CD4-positive, alpha-beta T cell treated with Interleukin-4 for 1 hour (primary cell): ENCODE results near the gene USP26.
"Not testable (repeated sequence)": the region's sequence is repeated elsewhere in the genome, so short reads cannot be mapped to it uniquely, and the experiment has no call there.

Experiments
- DNase-seq, 2 donors: peaks; one replicate each; pipeline ENCODE4 v3.0.0-alpha.2; 2020 to 2022

The USP26 gene

DNA sequence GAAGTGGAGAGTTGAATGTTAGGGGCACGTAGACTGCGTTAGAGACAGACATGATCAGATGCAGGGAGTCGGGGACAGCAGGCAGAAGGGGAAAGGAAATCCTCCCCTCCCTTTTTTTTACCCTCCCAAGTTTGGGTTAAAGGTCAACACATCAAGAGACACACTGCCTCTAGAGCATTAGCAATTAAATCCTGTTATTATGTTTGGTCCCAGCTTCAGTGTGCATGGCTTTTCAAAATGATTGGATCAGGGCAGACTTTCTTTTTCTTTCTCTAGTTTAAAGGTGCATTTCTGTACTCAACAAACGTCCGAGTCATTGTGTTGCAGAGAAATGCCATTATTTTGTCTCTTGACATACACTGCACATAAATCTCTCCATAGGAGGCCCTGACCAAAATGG, 63.9 kb downstream of the USP26 start:
- no peak for DNase-seq

DNA sequence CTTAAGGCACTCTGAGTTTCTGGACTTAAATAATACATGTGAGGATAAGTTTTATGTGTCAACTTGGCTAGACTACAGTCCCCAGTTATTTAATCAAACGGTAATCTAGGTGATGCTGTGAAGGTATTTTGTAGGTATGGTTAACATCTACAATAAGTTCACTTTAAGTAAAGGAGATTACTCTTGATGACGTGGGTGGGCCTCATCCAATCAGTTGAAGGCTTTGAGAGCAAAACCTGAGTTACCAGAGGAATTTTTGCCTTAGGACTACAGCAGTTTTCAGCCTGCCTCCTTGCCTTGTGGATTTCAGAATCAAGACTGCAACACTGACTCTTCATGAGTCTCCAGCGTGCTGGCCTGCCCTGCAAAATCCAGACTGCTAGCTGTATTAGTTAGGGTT, 78.7 kb downstream of the USP26 start:
- DNase-seq, result no peak

DNA sequence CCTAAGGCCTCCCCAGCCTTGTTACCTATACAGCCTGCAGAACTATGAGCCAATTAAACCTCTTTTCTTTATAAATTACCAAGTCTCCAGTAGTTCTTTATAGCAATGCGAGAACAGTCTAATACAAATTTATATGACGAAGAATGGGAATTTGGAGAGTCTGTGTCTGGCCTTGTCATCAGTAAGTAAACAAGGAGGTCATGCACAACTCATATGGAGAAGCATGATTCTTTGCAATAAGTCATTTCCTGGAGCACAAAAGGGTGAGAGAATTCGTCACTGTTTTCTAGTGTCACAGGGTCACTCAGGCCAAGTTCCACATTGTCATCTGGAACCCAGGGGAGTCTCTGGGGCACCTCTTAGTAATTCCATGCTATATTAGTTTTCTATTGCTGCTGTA, 89.5 kb downstream of the USP26 start:
- DNase-seq, result no peak

DNA sequence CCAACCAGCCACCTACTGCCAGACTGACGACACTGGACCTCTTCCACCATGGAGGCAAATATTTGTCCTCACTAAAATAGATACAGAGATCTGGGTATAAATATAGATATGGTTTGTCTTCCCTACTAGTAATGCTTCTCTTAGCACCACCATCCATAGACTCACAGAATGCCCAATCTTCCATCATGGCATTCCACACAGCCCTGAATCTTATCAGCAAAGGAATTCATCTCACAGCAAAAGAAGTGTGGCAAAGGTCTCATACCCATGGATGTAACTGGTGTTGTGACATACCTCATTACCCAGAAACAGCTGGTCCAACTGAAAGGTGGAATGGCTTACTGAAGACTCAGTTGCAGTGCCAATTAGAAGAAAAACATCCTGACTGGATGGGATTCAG, 91.3 kb downstream of the USP26 start:
- no peak for DNase-seq

DNA sequence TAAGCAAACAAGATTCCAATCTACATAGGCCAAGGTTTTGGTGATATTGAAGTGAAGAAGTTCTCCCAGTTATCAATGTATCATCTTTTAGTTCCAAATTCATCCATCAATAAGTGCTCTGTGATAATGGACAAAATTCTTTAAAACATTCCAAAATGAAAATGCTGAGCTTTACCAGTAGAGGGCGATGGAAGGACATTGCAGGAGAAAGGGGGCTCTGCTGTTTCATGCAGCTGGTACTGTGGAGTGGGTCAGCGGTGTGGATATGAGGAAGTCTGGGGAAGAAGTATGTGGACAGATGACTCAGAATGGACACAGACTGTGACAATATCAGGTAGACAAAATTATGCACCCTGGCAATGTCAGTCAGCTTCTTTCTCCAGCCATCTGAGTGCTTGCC, 91.9 kb downstream of the USP26 start:
- DNase-seq, result no peak

DNA sequence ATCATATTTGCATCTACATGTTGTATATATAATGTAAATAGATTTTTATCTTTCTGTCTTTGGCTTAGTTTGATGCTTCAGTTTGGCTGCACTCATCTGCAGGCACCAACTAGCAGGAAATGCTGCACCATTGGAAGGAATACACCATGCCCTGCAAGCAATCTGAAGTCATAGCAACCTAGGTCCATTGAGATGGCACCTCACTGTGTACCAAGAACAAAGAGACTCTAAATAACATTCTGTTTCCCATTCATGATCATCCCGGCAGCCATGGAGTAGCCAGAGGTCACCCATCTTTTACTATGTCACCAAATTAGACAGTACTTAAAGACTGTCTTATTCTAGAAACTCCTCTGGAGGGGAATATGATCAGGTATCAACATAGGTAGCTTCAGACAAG, 97.7 kb downstream of the USP26 start:
- no peak for DNase-seq

DNA sequence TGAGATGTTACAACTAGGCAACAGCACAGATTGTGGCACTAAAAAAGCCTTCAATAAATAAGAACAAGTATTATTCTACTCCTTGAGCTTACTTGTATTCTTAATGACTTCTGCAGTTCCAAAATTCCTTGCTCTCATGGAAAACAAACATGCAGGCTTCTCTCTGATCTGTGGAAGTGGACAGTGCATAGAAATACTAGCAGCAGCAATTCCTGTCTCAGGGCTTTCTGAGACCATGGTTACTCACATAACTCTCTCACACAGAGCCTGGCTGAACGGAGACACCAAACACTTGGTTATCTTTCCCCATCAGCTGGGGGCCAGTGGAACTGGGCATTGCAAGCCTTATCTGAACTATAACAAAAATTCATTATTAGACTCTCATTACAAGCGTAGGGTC, 106.1 kb downstream of the USP26 start:
- DNase-seq, result no peak

DNA sequence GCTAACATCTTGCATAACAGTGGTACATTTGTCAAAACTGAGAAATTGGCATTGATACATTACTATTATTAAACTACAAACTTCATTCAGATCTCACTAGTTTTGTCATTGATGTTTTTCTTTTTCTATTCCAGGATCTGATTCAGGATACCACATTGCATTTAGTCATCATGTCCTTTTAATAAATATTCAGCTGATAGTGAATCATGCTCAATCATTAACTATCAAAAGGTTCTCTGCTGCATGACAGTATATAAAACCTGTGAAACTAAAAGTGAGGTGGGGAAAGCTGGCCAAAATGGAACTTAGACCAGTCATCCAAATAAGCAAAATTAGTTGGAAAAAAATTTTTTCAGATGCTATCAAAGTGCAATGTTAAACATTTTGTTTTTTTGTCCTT, 110.4 kb downstream of the USP26 start:
- no peak for DNase-seq

DNA sequence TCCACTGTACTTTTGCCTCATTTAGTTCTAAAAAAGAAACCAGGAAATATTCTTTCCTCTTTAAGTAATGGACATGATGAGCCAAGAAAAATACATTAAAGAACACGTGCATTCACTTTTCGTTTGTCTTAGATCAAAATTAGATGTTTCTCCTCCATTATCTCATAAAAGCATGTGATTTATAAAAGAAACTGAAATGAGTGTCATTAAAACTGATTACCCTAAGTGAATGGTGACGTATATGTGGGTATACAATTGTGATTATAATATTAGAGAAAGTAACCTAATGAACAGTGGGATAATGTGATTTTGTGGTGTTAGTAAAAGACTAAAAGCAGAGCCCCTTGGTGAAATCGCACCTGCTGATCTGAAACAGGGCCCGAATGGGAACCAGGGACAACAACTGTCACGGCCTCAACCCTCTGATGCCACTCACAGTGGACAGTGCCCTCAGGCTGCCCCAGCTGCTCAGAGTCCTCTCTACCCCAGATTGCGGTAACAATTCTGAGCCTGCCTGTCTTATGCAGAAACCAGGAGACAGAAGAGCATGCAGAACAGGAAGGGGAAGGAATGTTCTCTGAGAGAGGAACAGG, 112.8 kb downstream of the USP26 start:
- no peak for DNase-seq

DNA sequence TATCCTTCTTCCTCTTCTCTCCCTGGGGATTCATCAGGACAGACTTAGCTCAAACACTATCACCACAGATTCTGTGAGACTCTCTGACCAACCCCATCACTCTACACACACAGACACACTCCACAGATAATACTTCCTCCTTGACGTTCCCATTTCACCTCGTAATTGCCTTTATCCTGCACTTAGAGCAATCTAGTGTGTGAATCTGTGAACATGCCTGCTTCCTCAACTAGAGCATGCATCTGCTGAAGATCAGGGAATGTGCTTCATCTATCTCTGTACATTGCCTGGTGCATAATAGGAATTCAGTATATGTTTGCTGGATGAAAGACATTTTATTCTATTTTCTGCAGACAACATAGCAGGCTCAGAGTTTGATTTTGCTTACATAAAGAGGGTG, 113.4 kb downstream of the USP26 start:
- DNase-seq, result no peak

DNA sequence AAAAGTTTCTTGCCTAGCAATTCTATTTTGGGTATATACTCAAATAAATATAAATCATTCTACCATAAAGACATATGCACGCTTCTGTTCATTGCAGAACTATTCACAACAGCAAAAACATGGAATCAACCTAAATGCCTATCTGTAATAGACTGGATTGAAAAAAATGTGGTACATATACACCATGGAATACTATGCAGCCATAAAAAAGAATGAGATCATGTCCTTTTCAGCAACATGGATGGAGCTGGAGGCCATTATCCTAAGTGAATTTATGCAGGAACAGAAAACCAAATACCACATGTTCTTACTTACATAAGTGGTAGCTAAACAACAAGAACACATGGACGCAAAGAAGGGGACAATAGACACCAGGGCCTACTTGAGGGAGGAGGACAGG, 116.9 kb downstream of the USP26 start:
- not testable (repeated sequence) for DNase-seq
